HCT116 (cell line): ENCODE data around the gene PLN. TPM values are rescaled to one million over a fixed set of nuclear protein-coding genes. Genes with fewer than 3 reads are reported as not detected.

ENCODE experiments used
- ATAC-seq: fragments of 200-7000 bp; cut with Tn5 transposase; 2 replicates; pipeline ENCODE4 v1.9.1; 2020; ENCODE audit warnings: mild to moderate bottlenecking, moderate library complexity
- BruUV-seq: library from RNA; stranded (reverse); fragments of 400-500 nt; replicated peaks from 2 replicates; lab custom pipeline; 2021; lab: Mats Ljungman, UMichigan
- CTCF ChIA-PET: fragments of 300-600 bp; sonication (Branson Sonifier 250); formaldehyde crosslinking; loops from one replicate; lab custom pipeline; 2021; ENCODE audit warnings: antibody characterized with exemption; lab: Charles Lee
- POLR2A ChIA-PET: fragments of 300-600, 350-600 bp; sonication (Branson Sonifier 250); formaldehyde crosslinking; loops from one replicate; lab custom pipeline; 2021; ENCODE audit warnings: antibody characterized with exemption; lab: Charles Lee
- RAD21 ChIA-PET, 2 experiments: fragments of 300-600 bp; sonication (Branson Sonifier 250); formaldehyde crosslinking; loops; one replicate each; lab custom pipeline; 2023; ENCODE audit warnings: low total read pairs in 2 of 2; ENCODE audit not compliant: uncharacterized antibody in 2 of 2, unreplicated experiment in 2 of 2, low non-redundant PET in 1 of 2; lab: Charles Lee
- DNase-seq: peaks from one replicate; pipeline ENCODE4 v3.0.0-alpha.2; 2010; ENCODE audit warnings: low read depth, low spot score
- H2AFZ ChIP-seq: fragments of 200-600 bp; shearing (Covaris generic), sonication (generic); 2 replicates; pipeline ENCODE4 v1.6.1; 2017; ENCODE audit warnings: low read depth, mixed run types, mixed read lengths, antibody characterized with exemption, low read length; ENCODE audit not compliant: poor library complexity, severe bottlenecking
- H3K27ac ChIP-seq: 2 replicates; pipeline ENCODE4 v1.5.1; 2012; ENCODE audit warnings: low read depth, low read length
- H3K27me3 ChIP-seq: fragments of 200-600 bp; sonication (generic); 2 replicates; pipeline ENCODE4 v1.6.1; 2016; ENCODE audit warnings: mixed run types, low read length, mixed read lengths; ENCODE audit not compliant: insufficient read depth
- H3K36me3 ChIP-seq, 2 experiments: fragments of 200-500 bp in 1 of 2; fragments of 200-600 bp in 1 of 2; sonication (Bioruptor generic) in 1 of 2; sonication (generic) in 1 of 2; 2 replicates each; pipeline versions ENCODE4 v1.5.1 to v1.6.1; 2014 to 2016; ENCODE audit warnings: low read length in 2 of 2, inconsistent platforms in 1 of 2, mixed read lengths in 1 of 2, mixed run types in 1 of 2; ENCODE audit not compliant: insufficient read depth in 2 of 2, control insufficient read depth in 1 of 2
- H3K4me1 ChIP-seq, 2 experiments: fragments of 200-600 bp in 1 of 2; sonication (generic) in 1 of 2; 2 replicates each; pipeline versions ENCODE4 v1.5.1 to v1.6.1; 2012 to 2017; ENCODE audit warnings: low read length in 2 of 2, inconsistent platforms in 1 of 2, mild to moderate bottlenecking in 1 of 2, mixed read lengths in 1 of 2, mixed run types in 1 of 2, moderate library complexity in 1 of 2; ENCODE audit not compliant: insufficient read depth in 2 of 2, control insufficient read depth in 1 of 2
- H3K4me2 ChIP-seq: fragments of 200-600 bp; sonication (generic); 2 replicates; pipeline ENCODE4 v1.6.1; 2017; ENCODE audit warnings: mixed run types, low read length, mixed read lengths
- H3K4me3 ChIP-seq, 2 experiments: fragments of 200-600 bp in 1 of 2; sonication (generic) in 1 of 2; replicated peaks in 1 of 2; 2 replicates each; pipeline ENCODE4 v1.5.1; 2011 to 2016; ENCODE audit warnings: low read length in 2 of 2, control low read depth in 1 of 2, low read depth in 1 of 2, mild to moderate bottlenecking in 1 of 2, mixed read lengths in 1 of 2, mixed run types in 1 of 2
- H3K79me2 ChIP-seq: fragments of 200-600 bp; sonication (generic); 2 replicates; pipeline ENCODE4 v1.6.1; 2017; ENCODE audit warnings: mild to moderate bottlenecking, mixed run types, low read length, moderate library complexity, mixed read lengths; ENCODE audit not compliant: insufficient read depth
- H3K9ac ChIP-seq: fragments of 200-600 bp; sonication (generic); 2 replicates; pipeline ENCODE4 v1.6.1; 2016; ENCODE audit warnings: low read length, mixed read lengths
- H3K9me2 ChIP-seq: fragments of 200-600 bp; sonication (generic), shearing (Covaris generic); 2 replicates; pipeline ENCODE4 v1.6.1; 2017; ENCODE audit warnings: mixed run types, mild to moderate bottlenecking, moderate library complexity; ENCODE audit not compliant: insufficient read depth
- H3K9me3 ChIP-seq, 2 experiments: fragments of 200-500 bp in 1 of 2; fragments of 200-600 bp in 1 of 2; sonication (Bioruptor generic) in 1 of 2; sonication (generic) in 1 of 2; 2 replicates each; pipeline ENCODE4 v1.6.1; 2014 to 2017; ENCODE audit warnings: low read length in 2 of 2, mixed read lengths in 2 of 2, inconsistent platforms in 1 of 2, low read depth in 1 of 2, mild to moderate bottlenecking in 1 of 2, mixed run types in 1 of 2, moderate library complexity in 1 of 2; ENCODE audit not compliant: control insufficient read depth in 1 of 2, insufficient read depth in 1 of 2
- H4K20me1 ChIP-seq: fragments of 200-600 bp; sonication (generic), shearing (Covaris generic); 2 replicates; pipeline ENCODE4 v1.6.1; 2017; ENCODE audit warnings: mixed run types, mild to moderate bottlenecking, moderate library complexity; ENCODE audit not compliant: insufficient read depth
- CBX3 ChIP-seq: IDR thresholded peaks from 2 replicates; pipeline ENCODE4 v1.6.1; 2012; ENCODE audit warnings: low read depth
- CEBPB ChIP-seq: IDR thresholded peaks from 2 replicates; pipeline ENCODE4 v1.6.1; 2012; ENCODE audit warnings: low read depth
- EGR1 ChIP-seq: IDR thresholded peaks from 2 replicates; pipeline ENCODE4 v1.6.1; 2012; ENCODE audit warnings: low read depth
- ELF1 ChIP-seq: IDR thresholded peaks from 2 replicates; pipeline ENCODE4 v1.6.1; 2012; ENCODE audit warnings: low read depth, borderline replicate concordance
- EZH2 ChIP-seq: fragments of 200-600 bp; sonication (generic); IDR thresholded peaks from 2 replicates; pipeline ENCODE4 v1.6.1; 2017; ENCODE audit warnings: antibody characterized with exemption, mixed run types
- JUND ChIP-seq: IDR thresholded peaks from 2 replicates; pipeline ENCODE4 v1.6.1; 2012
- POLR2A ChIP-seq: IDR thresholded peaks from 2 replicates; pipeline ENCODE4 v1.7.0; 2011; ENCODE audit warnings: borderline replicate concordance; ENCODE audit not compliant: insufficient read depth, insufficient read length; ENCODE audit errors: extremely low read depth
- POLR2AphosphoS5 ChIP-seq: IDR thresholded peaks from 2 replicates; pipeline ENCODE4 v1.6.1; 2011; ENCODE audit warnings: mild to moderate bottlenecking, low read depth, low read length, moderate library complexity
- RAD21 ChIP-seq: IDR thresholded peaks from 2 replicates; pipeline ENCODE4 v1.6.1; 2012; ENCODE audit warnings: low read depth, mild to moderate bottlenecking
- SIN3A ChIP-seq: IDR thresholded peaks from 2 replicates; pipeline ENCODE4 v1.6.1; 2012; ENCODE audit warnings: low read depth
- SP1 ChIP-seq: IDR thresholded peaks from 2 replicates; pipeline ENCODE4 v1.6.1; 2012; ENCODE audit warnings: low read depth
- SRF ChIP-seq: IDR thresholded peaks from 2 replicates; pipeline ENCODE4 v1.6.1; 2012; ENCODE audit warnings: low read depth
- YY1 ChIP-seq: IDR thresholded peaks from 2 replicates; pipeline ENCODE4 v1.6.1; 2011; ENCODE audit warnings: low read length, low read depth, moderate library complexity, mild to moderate bottlenecking; ENCODE audit not compliant: insufficient replicate concordance; ENCODE audit errors: extremely low read depth
- ZFX ChIP-seq: fragments of 450-650 bp; IDR thresholded peaks from 2 replicates; pipeline ENCODE4 v1.6.1; 2017
- ZNF274 ChIP-seq: fragments of 200-500 bp; sonication (Bioruptor generic); IDR thresholded peaks from 2 replicates; pipeline ENCODE4 v1.6.1; 2014; ENCODE audit warnings: mild to moderate bottlenecking, low read depth, low read length, inconsistent platforms
- intact Hi-C: fragments of 100-400 bp; cut with micrococcal nuclease; formaldehyde crosslinking; loops from 2 replicates; pipeline ENCODE4 v1.10.0; 2022
- total RNA-seq: library from RNA; stranded (reverse); gene quantifications from one replicate; pipeline ENCODE4 v1.2.1, GENCODE V29; 2021; ENCODE audit not compliant: unreplicated experiment
- TF ChIP-seq, protein P1 (sequence below): IDR thresholded peaks from 2 replicates; pipeline ENCODE4 v1.6.1; 2012
- TF ChIP-seq, protein P2 (sequence below), 3 experiments: fragments of 200-600 bp in 1 of 3; sonication (generic) in 1 of 3; IDR thresholded peaks in 2 of 3; conservative IDR thresholded peaks in 1 of 3; 2 replicates each; pipeline ENCODE4 v1.5.1; 2012 to 2017; ENCODE audit warnings: low read depth in 2 of 3, low read length in 2 of 3, antibody characterized with exemption in 1 of 3, borderline replicate concordance in 1 of 3, control low read depth in 1 of 3, mild to moderate bottlenecking in 1 of 3, mixed read lengths in 1 of 3, mixed run types in 1 of 3, moderate library complexity in 1 of 3; ENCODE audit not compliant: insufficient read depth in 1 of 3
- TF ChIP-seq, protein P3 (sequence below): IDR thresholded peaks from 2 replicates; pipeline ENCODE4 v1.6.1; 2012
- TF ChIP-seq, protein P4 (sequence below): IDR thresholded peaks from 2 replicates; pipeline ENCODE4 v1.6.1; 2012; ENCODE audit warnings: low read depth
- TF ChIP-seq, protein P5 (sequence below): IDR thresholded peaks from 2 replicates; pipeline ENCODE4 v1.6.1; 2011; ENCODE audit warnings: mild to moderate bottlenecking, low read length, moderate library complexity; ENCODE audit not compliant: insufficient replicate concordance; ENCODE audit errors: extremely low read depth

PLN gene
- total RNA-seq, 1 experiment from 2014 or later: not detected

DNA sequence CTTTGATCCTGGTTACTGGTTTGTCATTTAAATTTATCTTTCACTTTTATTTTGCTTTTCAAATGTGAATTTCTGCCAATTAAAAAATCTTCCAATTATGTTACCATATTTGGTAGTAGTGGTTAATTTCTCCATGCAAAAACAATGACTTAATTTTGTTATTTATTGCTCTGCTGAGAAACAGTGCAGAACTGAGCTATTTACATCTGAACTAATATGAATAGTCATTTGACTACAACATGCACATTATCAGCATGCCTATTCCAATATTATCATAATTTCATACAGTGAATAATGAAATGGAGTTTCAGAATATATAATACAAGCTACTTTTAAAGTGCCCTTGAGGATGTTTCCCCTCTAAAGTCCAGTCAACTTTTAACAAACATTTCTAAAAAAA lies 517 bp downstream of the PLN start:
- H2AFZ ChIP-seq: no peak overlapping the region
- BruUV-seq: no TSS peak
- DNase-seq (no peak), ATAC-seq (no peak)
- H3K4me1 ChIP-seq: no peaks in the 10 kb centered on the region
- H3K9ac ChIP-seq: no peak overlapping the region
- CTCF ChIA-PET: interaction anchor here (1.0 to 1.8 kb wide), 2 partner anchors 17 to 708 kb away, joined by 4 to 7 read pairs; no protein-coding TSS in a partner anchor
- H3K4me2 ChIP-seq: no peak overlapping the region
- no peak for TF ChIP-seq ZFX
- TF ChIP-seq, protein P1, sequence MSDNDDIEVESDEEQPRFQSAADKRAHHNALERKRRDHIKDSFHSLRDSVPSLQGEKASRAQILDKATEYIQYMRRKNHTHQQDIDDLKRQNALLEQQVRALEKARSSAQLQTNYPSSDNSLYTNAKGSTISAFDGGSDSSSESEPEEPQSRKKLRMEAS: no peak
- TF ChIP-seq, protein P2, sequence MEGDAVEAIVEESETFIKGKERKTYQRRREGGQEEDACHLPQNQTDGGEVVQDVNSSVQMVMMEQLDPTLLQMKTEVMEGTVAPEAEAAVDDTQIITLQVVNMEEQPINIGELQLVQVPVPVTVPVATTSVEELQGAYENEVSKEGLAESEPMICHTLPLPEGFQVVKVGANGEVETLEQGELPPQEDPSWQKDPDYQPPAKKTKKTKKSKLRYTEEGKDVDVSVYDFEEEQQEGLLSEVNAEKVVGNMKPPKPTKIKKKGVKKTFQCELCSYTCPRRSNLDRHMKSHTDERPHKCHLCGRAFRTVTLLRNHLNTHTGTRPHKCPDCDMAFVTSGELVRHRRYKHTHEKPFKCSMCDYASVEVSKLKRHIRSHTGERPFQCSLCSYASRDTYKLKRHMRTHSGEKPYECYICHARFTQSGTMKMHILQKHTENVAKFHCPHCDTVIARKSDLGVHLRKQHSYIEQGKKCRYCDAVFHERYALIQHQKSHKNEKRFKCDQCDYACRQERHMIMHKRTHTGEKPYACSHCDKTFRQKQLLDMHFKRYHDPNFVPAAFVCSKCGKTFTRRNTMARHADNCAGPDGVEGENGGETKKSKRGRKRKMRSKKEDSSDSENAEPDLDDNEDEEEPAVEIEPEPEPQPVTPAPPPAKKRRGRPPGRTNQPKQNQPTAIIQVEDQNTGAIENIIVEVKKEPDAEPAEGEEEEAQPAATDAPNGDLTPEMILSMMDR (IDR thresholded peaks at IDR 0.05 in 2 of 3, conservative IDR thresholded peaks at IDR 0.05 in 1 of 3; ENCODE audit: borderline replicate concordance in 1 of 3, insufficient read depth in 1 of 3, low read depth in 2 of 3, low read length in 2 of 3): no peak
- TF ChIP-seq, protein P3, sequence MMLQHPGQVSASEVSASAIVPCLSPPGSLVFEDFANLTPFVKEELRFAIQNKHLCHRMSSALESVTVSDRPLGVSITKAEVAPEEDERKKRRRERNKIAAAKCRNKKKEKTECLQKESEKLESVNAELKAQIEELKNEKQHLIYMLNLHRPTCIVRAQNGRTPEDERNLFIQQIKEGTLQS: no peak
- TF ChIP-seq, protein P4, sequence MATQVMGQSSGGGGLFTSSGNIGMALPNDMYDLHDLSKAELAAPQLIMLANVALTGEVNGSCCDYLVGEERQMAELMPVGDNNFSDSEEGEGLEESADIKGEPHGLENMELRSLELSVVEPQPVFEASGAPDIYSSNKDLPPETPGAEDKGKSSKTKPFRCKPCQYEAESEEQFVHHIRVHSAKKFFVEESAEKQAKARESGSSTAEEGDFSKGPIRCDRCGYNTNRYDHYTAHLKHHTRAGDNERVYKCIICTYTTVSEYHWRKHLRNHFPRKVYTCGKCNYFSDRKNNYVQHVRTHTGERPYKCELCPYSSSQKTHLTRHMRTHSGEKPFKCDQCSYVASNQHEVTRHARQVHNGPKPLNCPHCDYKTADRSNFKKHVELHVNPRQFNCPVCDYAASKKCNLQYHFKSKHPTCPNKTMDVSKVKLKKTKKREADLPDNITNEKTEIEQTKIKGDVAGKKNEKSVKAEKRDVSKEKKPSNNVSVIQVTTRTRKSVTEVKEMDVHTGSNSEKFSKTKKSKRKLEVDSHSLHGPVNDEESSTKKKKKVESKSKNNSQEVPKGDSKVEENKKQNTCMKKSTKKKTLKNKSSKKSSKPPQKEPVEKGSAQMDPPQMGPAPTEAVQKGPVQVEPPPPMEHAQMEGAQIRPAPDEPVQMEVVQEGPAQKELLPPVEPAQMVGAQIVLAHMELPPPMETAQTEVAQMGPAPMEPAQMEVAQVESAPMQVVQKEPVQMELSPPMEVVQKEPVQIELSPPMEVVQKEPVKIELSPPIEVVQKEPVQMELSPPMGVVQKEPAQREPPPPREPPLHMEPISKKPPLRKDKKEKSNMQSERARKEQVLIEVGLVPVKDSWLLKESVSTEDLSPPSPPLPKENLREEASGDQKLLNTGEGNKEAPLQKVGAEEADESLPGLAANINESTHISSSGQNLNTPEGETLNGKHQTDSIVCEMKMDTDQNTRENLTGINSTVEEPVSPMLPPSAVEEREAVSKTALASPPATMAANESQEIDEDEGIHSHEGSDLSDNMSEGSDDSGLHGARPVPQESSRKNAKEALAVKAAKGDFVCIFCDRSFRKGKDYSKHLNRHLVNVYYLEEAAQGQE: no peak
- no peak for TF ChIP-seq SP1
- no peak for TF ChIP-seq YY1
- TF ChIP-seq SRF: no peak
- TF ChIP-seq RAD21: no peak
- TF ChIP-seq CEBPB: no peak
- TF ChIP-seq JUND: no peak
- TF ChIP-seq EZH2: no peak
- no peak for TF ChIP-seq ELF1
- TF ChIP-seq SIN3A: no peak
- no peak for TF ChIP-seq ZNF274
- no peak for TF ChIP-seq CBX3
- no peak for TF ChIP-seq POLR2A
- TF ChIP-seq EGR1: no peak
- TF ChIP-seq POLR2AphosphoS5: no peak
- TF ChIP-seq, protein P5, sequence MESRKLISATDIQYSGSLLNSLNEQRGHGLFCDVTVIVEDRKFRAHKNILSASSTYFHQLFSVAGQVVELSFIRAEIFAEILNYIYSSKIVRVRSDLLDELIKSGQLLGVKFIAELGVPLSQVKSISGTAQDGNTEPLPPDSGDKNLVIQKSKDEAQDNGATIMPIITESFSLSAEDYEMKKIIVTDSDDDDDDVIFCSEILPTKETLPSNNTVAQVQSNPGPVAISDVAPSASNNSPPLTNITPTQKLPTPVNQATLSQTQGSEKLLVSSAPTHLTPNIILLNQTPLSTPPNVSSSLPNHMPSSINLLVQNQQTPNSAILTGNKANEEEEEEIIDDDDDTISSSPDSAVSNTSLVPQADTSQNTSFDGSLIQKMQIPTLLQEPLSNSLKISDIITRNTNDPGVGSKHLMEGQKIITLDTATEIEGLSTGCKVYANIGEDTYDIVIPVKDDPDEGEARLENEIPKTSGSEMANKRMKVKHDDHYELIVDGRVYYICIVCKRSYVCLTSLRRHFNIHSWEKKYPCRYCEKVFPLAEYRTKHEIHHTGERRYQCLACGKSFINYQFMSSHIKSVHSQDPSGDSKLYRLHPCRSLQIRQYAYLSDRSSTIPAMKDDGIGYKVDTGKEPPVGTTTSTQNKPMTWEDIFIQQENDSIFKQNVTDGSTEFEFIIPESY: no peak
- intact Hi-C loops: no loop called here
- H3K27ac ChIP-seq: no peak overlapping the region
- RAD21 ChIA-PET: no interaction called here
- no peak overlapping the region for H3K4me3 ChIP-seq
- no peaks in the 10 kb centered on the region for H3K79me2 ChIP-seq
- no peaks in the 10 kb centered on the region for H3K36me3 ChIP-seq
- H3K27me3 ChIP-seq: no peaks in the 10 kb centered on the region
- no peaks in the 10 kb centered on the region for H3K9me2 ChIP-seq
- H3K9me3 ChIP-seq: no peaks in the 10 kb centered on the region
- H4K20me1 ChIP-seq: no peaks in the 10 kb centered on the region
- POLR2A ChIA-PET: no interaction called here
